HL-60 (cell line): Measurements from ENCODE around the gene CNPY3.

Source experiments
- DNase-seq, 2 experiments: peaks; one replicate each; pipeline ENCODE4 v3.0.0-alpha.2; 2010 to 2020; ENCODE audit warnings: low read depth in 1 of 2, low spot score in 1 of 2
- H3K27ac ChIP-seq: fragments of 250-450 bp; sonication (Bioruptor Pico); replicated peaks from 2 replicates; pipeline ENCODE4 v1.5.1; 2020; ENCODE audit warnings: mild to moderate bottlenecking, moderate library complexity
- H3K27me3 ChIP-seq: fragments of 250-450 bp; sonication (Bioruptor Pico); 2 replicates; pipeline ENCODE4 v1.5.1; 2021; ENCODE audit warnings: mild to moderate bottlenecking, moderate library complexity; ENCODE audit not compliant: insufficient read depth, poor library complexity, severe bottlenecking
- H3K4me3 ChIP-seq: replicated peaks from 2 replicates; pipeline ENCODE4 v1.5.1; 2011; ENCODE audit warnings: mild to moderate bottlenecking, control low read depth, low read length; ENCODE audit not compliant: insufficient read depth
- GABPA ChIP-seq: IDR thresholded peaks from 2 replicates; pipeline ENCODE4 v1.6.1; 2012; ENCODE audit warnings: low read depth
- POLR2AphosphoS5 ChIP-seq: IDR thresholded peaks from 2 replicates; pipeline ENCODE4 v1.6.1; 2012; ENCODE audit warnings: low read depth
- SPI1 ChIP-seq: IDR thresholded peaks from 2 replicates; pipeline ENCODE4 v1.6.1; 2012; ENCODE audit warnings: low read depth, mild to moderate bottlenecking, borderline replicate concordance
- TF ChIP-seq, protein P1 (sequence below): IDR thresholded peaks from one replicate; pipeline ENCODE4 v1.5.1; 2011; ENCODE audit warnings: low read length, control low read depth, inconsistent platforms; ENCODE audit not compliant: insufficient read depth
- TF ChIP-seq, protein P2 (sequence below): IDR thresholded peaks from 2 replicates; pipeline ENCODE4 v1.6.1; 2012; ENCODE audit warnings: low read depth; ENCODE audit not compliant: insufficient replicate concordance

CNPY3 gene

DNA sequence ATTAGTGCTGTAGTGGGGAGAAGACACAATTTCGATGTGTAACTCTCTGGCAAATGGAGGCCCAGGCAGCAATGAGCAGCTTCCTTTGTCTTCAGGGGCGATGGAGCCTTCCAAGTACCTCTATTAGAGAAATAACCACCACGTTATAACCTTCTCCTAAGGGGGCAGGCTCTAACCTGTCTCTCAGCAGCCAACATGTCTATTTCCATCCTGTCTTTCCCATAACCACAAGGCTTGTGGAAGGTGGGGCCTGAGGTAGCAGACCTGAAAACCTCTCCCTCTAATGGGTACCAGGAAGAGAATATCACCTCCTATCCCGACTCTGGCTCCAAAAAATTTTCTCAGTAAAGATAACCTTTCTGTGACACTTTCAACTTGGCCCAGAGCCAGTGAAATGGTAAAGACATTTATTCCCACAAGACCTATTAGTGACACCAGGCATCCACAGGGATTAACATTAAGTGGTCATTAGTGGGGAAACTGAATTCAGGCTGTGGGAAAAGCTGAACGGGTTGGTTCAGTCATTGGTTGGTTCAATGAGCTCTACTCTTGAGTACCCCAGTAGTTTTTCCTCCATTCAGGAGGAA lies 45.7 kb downstream of the CNPY3 start:
- TF ChIP-seq, protein P1, sequence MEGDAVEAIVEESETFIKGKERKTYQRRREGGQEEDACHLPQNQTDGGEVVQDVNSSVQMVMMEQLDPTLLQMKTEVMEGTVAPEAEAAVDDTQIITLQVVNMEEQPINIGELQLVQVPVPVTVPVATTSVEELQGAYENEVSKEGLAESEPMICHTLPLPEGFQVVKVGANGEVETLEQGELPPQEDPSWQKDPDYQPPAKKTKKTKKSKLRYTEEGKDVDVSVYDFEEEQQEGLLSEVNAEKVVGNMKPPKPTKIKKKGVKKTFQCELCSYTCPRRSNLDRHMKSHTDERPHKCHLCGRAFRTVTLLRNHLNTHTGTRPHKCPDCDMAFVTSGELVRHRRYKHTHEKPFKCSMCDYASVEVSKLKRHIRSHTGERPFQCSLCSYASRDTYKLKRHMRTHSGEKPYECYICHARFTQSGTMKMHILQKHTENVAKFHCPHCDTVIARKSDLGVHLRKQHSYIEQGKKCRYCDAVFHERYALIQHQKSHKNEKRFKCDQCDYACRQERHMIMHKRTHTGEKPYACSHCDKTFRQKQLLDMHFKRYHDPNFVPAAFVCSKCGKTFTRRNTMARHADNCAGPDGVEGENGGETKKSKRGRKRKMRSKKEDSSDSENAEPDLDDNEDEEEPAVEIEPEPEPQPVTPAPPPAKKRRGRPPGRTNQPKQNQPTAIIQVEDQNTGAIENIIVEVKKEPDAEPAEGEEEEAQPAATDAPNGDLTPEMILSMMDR, result no peak
- TF ChIP-seq GABPA (no peak), POLR2AphosphoS5 (no peak), SPI1 (no peak)
- TF ChIP-seq, protein P2, sequence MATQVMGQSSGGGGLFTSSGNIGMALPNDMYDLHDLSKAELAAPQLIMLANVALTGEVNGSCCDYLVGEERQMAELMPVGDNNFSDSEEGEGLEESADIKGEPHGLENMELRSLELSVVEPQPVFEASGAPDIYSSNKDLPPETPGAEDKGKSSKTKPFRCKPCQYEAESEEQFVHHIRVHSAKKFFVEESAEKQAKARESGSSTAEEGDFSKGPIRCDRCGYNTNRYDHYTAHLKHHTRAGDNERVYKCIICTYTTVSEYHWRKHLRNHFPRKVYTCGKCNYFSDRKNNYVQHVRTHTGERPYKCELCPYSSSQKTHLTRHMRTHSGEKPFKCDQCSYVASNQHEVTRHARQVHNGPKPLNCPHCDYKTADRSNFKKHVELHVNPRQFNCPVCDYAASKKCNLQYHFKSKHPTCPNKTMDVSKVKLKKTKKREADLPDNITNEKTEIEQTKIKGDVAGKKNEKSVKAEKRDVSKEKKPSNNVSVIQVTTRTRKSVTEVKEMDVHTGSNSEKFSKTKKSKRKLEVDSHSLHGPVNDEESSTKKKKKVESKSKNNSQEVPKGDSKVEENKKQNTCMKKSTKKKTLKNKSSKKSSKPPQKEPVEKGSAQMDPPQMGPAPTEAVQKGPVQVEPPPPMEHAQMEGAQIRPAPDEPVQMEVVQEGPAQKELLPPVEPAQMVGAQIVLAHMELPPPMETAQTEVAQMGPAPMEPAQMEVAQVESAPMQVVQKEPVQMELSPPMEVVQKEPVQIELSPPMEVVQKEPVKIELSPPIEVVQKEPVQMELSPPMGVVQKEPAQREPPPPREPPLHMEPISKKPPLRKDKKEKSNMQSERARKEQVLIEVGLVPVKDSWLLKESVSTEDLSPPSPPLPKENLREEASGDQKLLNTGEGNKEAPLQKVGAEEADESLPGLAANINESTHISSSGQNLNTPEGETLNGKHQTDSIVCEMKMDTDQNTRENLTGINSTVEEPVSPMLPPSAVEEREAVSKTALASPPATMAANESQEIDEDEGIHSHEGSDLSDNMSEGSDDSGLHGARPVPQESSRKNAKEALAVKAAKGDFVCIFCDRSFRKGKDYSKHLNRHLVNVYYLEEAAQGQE, result no peak

DNA sequence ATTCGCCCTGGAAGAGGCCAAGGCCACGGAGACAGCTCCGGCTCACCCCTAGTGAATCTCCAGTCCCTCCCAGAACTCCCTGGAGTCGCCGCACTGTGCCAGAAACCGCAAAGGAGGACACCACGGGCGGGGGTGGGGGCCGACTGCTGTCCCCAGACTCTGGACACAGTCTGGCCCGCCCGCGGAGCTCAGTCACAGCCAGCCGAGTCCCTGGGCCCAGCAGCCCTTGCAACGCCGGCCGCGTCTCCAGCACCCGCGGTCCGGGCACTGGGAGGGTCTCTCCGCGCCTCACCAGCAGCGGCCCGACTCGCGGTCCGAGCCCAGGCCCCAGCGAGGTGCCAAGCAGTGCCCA lies 49.2 kb downstream of the CNPY3 start:
- H3K27ac ChIP-seq, result peak overlapping the region; percentile 74
- TF ChIP-seq, protein P2, result no peak
- TF ChIP-seq POLR2AphosphoS5, result no peak
- no peak for TF ChIP-seq GABPA
- TF ChIP-seq, protein P1, result no peak
- no peak for TF ChIP-seq SPI1
- no peak for DNase-seq

More for the DNA sequence above, 45.7 kb downstream of the CNPY3 start:
- Histone ChIP-seq H3K27me3 (no peaks in the 10 kb centered on the region), H3K27ac (no peak overlapping the region), H3K4me3 (no peak overlapping the region)
- DNase-seq, result no peak

DNA sequence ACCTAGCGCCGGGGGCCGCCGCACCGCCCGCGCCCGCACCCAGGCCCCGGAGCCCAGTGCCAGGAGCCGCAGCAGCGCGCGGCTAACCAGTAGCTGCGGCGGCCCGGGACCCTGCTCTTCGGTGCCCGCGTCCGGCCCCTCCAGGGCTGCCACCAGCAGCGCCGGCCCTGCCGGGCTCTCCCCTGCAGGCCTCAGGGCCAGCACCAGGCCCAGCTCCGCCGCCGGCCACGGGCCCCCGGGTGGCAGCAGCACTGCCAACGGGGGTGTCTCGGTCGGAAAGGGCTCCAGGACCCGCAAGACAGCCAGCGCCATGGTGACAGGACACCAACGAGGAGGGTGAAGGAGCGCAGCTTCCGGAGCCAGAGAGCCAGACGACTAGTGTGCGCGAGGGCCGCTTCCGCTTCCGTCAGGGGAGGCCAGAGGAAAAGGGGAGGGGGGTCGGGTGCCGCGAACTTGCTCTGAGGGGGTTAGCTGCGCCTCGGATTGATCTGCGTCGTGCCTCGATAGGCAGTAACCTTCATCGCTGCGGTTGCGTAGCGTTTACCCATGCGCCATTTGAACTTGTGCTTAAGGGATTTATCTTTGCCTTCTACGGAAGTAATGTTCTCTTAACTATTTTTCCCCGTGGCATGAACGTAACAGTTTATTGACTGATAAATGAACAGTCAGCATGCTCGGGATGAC lies 49.7 kb downstream of the CNPY3 start, which contains the start of gene PEX6:
TSS of gene PEX6 (minus strand) at position 343 of the 684 bp plus-strand sequence. CDS start at position 312, 31 bp downstream.
- Histone ChIP-seq H3K27me3 (no peaks in the 10 kb centered on the region), H3K27ac (peak within 1 kb of the TSS; percentile 74), H3K4me3 (peak within 1 kb of the TSS; percentile 87)
- peak; percentile 96 to 97 for DNase-seq
- TF ChIP-seq, protein P2, result no peak
- TF ChIP-seq POLR2AphosphoS5 (peak; percentile 92; the same call in 1 of the 2 replicates), SPI1 (peak; percentile 60; the same call in 1 of the 2 replicates), GABPA (peak; percentile 83)
- TF ChIP-seq, protein P1, result no peak

More for the DNA sequence above, 49.2 kb downstream of the CNPY3 start:
- Histone ChIP-seq H3K4me3 (peak overlapping the region; percentile 87), H3K27me3 (no peaks in the 10 kb centered on the region)
